Parathyroid adenoma (tissue), 2 donors: ENCODE data around the gene SLCO2A1.

Experiments used
- H2AFZ ChIP-seq: fragments of 300-600 bp; sonication (generic); one replicate; pipeline ENCODE4 v1.7.0; 2017; ENCODE audit warnings: antibody characterized with exemption, mild to moderate bottlenecking
- H3K27ac ChIP-seq: fragments of 300-600 bp; sonication (generic); one replicate; pipeline ENCODE4 v1.7.0; 2017
- H3K27me3 ChIP-seq: fragments of 300-600 bp; sonication (generic); one replicate; pipeline ENCODE4 v1.7.0; 2017; ENCODE audit warnings: low read length; ENCODE audit not compliant: control insufficient read depth, insufficient read depth
- H3K36me3 ChIP-seq: fragments of 300-600 bp; sonication (generic); one replicate; pipeline ENCODE4 v1.7.0; 2017; ENCODE audit warnings: low read length; ENCODE audit not compliant: control insufficient read depth, insufficient read depth
- H3K4me1 ChIP-seq: fragments of 300-600 bp; sonication (generic); one replicate; pipeline ENCODE4 v1.7.0; 2017; ENCODE audit warnings: control low read depth
- H3K4me2 ChIP-seq: fragments of 300-600 bp; sonication (generic); one replicate; pipeline ENCODE4 v1.7.0; 2017; ENCODE audit warnings: low read length
- H3K4me3 ChIP-seq: fragments of 300-600 bp; sonication (generic); one replicate; pipeline ENCODE4 v1.7.0; 2017; ENCODE audit warnings: low read depth, low read length
- H3K79me2 ChIP-seq: fragments of 300-600 bp; sonication (generic); one replicate; pipeline ENCODE4 v1.7.0; 2017; ENCODE audit warnings: control low read depth
- H3K9ac ChIP-seq: fragments of 300-600 bp; sonication (generic); one replicate; pipeline ENCODE4 v1.7.0; 2017; ENCODE audit warnings: mild to moderate bottlenecking
- H3K9me3 ChIP-seq: fragments of 300-600 bp; sonication (generic); one replicate; pipeline ENCODE4 v1.7.0; 2017; ENCODE audit warnings: low read length; ENCODE audit not compliant: control insufficient read depth
- CTCF ChIP-seq: fragments of 300-600 bp; sonication (generic); IDR thresholded peaks from one replicate; pipeline ENCODE4 v1.7.0; 2017; ENCODE audit warnings: antibody characterized with exemption, mild to moderate bottlenecking
- donor health status: primary hyperparathyroidism.

SLCO2A1 gene

DNA sequence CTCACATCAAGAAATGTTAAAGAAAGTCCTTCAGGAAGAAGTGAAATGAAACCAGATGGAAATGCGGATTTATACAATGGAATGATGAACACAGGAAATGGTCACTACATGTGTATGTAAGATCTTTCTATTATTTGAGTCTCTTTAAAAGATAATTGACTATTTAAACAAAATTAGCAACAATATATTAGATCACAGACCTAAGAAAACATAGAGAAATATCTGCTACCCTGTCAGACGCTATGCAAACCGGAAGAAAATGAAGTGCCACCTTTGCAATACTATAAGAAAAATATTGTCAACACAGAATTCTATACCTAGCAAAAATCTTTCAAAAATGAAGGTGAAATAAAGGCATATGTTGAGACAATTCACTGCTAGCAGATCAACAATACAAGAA lies 151.2 kb downstream of the SLCO2A1 start:
- Histone ChIP-seq H3K4me1 (no peaks in the 10 kb centered on the region), H3K9me3 (no peaks in the 10 kb centered on the region), H3K27me3 (no peaks in the 10 kb centered on the region), H3K4me2 (no peak overlapping the region), H3K36me3 (no peaks in the 10 kb centered on the region), H2AFZ (no peak overlapping the region), H3K79me2 (peaks cover 26% of the 10 kb centered on the region), H3K4me3 (no peak overlapping the region), H3K9ac (no peak overlapping the region), H3K27ac (no peak overlapping the region)
- no peak for TF ChIP-seq CTCF
